Measurements from ENCODE around the gene MOB2.

The MOB2 gene

DNA sequence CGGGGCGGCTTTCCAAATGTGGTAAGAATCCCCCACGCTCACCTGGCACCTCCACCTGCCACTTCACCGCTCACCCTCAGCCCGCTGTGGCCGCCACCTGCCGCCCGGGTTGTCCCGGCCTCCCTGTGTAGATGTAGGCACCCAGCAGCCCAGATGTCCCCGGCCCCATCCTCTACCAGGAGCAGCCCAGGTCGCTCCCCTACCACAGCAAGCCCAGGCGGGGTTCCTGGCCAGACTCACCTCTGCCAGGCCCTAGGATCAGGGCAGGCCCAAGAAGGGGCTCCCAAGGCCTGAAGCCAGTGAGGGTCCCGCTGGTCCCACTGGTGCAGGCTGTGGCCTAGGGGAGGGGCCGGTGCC, 27.4 kb downstream of the MOB2 start:
- in situ Hi-C loops (cut with MboI; ENCODE audit: low sequenced_read_pairs): no loop called here

DNA sequence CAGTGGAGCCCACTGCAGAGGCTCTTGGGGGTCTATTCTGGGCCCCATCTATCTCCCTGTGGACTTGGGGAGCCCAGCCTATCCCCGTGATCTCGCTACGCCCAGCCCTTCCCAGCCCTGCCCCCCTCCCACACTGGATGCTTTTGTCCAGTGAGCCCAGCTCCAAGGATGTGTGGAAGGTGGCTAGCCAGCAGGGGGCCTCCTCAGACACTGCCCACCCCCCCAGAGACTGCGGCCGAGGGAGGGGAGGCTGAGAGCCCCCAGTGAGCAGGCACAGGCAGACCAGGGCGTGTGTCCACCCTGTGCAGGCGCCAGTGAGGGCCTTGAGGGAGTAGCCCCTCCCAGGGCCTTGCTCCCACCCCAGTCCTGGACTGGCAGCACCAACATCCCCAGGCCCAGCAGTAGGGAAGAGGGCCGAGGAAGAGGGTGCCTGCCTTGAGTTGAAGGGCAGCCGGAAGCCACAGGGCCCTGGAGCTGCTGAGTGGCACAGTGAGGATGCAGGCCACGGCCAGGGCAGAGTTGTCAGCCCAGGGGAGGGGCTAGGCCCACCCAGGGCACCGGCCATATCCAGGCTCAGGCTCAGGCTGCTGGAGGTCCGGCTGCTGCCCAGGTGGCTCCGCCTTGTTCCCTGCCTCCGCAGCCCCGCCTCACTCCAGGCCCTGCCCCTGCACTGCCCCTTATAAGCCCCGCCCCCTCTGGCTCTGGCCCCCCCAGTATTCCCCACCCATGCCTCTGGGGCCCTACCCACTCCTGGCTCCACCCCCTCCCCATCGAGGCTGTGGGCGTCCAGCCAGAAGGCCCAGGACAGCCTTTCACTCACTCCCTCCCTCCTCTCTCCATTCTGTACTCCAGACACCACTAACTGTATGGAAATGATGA, 28.0 kb downstream of the MOB2 start:
- in situ Hi-C loops (cut with MboI; ENCODE audit: low sequenced_read_pairs): no loop called here

DNA sequence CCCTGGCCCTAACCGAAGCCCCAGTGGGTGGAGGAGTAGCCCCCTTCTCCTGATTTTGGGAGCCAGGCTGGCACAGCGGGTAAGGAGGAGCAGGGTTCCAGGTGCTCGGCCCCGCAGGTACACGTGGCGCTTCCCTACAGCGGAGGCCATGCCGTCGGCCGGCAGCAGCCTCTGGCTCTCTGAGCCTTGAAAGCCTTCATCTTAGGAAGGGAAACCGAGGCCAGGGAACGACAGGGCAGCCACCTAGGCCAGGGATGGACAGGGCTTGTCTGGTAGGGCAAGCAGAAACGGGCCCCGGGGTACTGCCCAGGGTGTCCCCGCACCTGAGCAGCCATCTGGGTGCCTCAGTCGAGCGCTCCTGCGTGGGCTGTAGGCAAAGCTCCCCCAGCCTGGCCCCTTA, 28.7 kb downstream of the MOB2 start:
- in situ Hi-C loops (cut with MboI; ENCODE audit: low sequenced_read_pairs): no loop called here

- in situ Hi-C loops (cut with MboI; ENCODE audit: low sequenced_read_pairs): no loop called here
Measured at GRCh38 chr11:1457326-1457680, 29.3 kb downstream of the MOB2 start.

DNA sequence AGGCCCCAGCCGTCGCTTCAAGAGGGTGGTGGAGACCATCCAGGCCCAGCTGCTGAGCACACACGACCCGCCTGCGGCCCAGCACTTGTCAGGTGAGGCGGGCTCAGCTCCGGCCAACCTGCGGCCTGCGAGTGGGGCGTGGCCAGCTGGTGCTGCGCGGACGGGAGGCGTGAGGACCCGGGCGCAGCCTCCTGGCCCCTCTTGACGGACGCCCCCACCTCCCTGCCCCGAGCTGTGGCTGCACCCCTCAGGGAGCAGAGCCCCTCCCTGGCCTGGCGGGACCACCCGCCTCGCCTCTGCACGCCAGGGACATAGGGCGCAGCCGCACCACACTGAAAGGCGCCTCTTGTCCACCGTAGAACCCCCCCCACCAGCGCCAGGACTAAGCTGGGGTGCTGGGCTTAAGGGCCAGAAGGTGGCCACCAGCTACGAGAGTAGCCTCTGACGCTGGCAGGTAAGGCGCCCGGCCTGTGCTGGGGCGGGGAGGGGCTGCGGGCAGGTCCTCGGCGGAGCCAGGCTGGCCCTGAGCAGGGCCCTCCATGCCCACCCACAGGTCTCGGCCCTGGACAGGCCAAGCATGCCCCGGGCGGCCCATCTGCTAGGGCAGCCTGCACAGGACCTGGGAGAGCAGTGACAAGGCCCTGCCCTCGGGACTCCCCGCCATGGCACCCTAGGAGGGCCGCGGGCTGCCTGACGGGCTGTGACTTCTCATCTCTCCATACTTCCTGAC, 29.8 kb downstream of the MOB2 start:
- in situ Hi-C loops (cut with MboI; ENCODE audit: low sequenced_read_pairs): no loop called here

GRCh38 chr11:1456176-1456575, 30.4 kb downstream of the MOB2 start:
- in situ Hi-C loops (cut with MboI; ENCODE audit: low sequenced_read_pairs): no loop called here

DNA sequence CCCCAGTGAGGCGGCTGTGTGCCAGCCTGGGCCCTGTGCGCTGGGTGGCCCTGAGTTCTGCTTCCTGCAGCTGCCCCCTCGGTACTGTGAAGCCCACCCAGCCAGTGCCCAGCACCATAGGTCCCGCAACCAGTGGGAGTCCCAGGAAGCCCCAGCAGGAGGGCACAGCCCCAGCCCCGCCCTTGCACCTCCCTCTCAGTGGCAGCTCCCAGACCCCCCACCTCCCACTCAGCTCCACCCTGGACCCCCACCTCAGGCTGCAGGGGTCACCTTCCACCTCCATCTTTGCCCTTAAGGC, 30.9 kb downstream of the MOB2 start:
- in situ Hi-C loops (cut with MboI; ENCODE audit: low sequenced_read_pairs): no loop called here

DNA sequence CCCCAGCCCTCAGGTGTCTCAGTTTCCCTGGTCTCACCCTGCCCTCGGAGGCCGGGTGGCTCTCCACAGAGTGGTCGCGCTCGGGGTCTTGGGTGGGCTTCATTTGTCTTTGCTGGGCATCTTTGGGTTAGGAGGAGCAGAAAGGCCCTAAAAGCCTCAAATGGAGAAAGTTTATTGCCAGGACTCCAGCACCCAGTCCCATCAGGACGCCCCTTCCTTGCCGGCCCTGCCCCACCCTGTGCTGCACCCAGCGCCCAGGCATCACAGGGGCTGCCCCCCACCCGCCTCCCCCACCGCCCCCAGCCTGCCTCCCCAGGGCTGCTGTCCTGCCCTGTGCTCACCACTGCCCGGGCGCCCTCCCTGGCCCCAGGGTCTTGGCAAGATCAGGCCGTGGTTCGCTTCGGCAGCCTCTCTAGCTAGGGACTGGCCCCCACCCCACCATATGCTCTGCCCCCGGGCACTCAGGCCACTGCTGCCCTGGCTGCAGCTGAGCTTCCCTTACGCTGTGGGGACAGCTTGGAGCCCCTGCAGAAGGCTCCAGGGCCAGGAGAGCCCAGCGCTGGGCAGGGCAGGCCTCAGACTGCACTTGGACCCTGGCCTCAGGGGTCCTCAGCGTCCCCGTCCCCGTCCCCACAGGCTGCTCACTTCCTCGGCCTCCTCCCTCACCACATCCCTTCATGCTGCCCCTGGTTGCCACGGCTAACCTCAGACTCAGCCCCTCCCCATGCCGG, 31.4 kb downstream of the MOB2 start:
- in situ Hi-C loops (cut with MboI; ENCODE audit: low sequenced_read_pairs): no loop called here

GRCh38 chr11:1454576-1454975, 32.0 kb downstream of the MOB2 start:
- in situ Hi-C loops (cut with MboI; ENCODE audit: low sequenced_read_pairs): no loop called here

DNA sequence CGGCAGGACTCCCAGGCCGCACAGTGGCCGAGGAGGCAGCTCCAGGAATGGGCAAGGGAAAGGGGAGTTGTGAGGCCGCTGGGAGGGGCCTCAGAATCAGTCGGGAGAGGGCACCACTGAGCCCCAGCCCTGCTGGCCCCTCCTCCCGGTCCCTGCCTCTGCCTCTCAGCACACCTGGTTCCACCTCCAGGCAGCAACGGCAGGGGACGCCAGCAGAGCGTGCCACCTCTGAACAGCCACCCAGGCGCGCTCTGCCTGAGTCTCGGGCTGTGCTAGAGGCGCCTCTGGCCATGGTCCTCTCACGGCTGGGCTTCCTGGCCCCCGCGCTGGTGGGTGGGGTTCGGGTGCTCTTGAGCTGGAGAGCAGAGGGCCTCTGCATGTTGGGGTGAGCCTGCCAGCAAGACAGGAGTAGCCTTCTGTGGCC, 33.0 kb downstream of the MOB2 start:
- in situ Hi-C loops (cut with MboI; ENCODE audit: low sequenced_read_pairs): no loop called here

DNA sequence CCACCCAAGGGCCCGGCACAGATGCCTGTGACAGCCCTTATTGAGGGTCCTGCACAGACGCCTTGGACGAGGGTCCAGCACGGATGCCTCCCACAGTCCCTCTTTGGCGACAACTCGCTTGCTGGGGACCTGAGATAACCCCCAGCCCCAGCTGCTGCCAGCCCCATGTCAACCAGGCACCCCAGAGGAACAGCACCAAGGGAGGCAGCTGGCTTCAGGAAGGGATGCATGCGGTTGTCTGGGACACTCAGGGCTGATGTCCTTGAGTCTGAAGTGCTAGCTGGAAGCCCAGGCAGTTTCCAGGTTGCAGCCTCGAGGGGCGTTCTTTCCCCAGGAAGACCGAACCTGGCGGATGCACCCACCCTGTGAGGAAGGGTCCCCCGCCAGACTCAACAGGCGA, 33.8 kb downstream of the MOB2 start:
- in situ Hi-C loops (cut with MboI; ENCODE audit: low sequenced_read_pairs): no loop called here

DNA sequence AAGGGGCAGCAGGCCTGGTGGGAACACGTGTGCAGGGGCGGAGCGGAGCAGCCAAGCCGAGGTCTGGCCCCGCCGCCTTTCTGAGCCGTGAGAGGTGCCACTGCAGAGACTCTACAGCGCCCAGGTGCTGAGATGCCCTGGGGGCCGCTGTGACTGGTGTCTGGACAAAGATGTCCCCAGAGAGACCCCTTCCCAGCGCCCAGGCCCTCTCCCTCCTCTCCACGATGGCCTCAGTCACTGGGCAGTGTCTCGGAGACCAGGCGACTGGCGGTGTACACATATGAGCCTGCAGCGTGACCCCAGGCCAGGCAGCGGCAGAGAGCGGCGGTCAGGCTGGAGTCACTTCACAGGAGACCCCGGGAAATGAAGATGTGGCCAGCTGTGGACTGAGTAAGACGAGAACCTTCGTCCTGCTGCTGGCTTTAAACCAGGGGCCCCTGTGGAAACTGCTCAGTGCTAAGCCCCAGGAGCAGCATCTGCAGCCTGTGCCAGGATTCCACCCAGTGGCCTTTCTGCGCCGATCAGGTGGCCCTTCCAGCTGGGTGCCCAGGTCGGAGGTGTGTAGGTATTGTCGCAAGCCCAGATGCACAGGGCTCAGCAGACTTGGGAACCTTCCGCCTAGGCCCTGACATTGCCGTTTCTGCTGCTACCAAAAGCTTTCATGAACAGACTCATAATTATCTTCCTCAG, 34.7 kb downstream of the MOB2 start:
- in situ Hi-C loops (cut with MboI; ENCODE audit: low sequenced_read_pairs): no loop called here

GRCh38 chr11:1450949-1451710, 35.4 kb downstream of the MOB2 start:
- in situ Hi-C loops (cut with MboI; ENCODE audit: low sequenced_read_pairs): no loop called here

- in situ Hi-C loops (cut with MboI; ENCODE audit: low sequenced_read_pairs): no loop called here
Measured at GRCh38 chr11:1450344-1450875, 36.2 kb downstream of the MOB2 start.

DNA sequence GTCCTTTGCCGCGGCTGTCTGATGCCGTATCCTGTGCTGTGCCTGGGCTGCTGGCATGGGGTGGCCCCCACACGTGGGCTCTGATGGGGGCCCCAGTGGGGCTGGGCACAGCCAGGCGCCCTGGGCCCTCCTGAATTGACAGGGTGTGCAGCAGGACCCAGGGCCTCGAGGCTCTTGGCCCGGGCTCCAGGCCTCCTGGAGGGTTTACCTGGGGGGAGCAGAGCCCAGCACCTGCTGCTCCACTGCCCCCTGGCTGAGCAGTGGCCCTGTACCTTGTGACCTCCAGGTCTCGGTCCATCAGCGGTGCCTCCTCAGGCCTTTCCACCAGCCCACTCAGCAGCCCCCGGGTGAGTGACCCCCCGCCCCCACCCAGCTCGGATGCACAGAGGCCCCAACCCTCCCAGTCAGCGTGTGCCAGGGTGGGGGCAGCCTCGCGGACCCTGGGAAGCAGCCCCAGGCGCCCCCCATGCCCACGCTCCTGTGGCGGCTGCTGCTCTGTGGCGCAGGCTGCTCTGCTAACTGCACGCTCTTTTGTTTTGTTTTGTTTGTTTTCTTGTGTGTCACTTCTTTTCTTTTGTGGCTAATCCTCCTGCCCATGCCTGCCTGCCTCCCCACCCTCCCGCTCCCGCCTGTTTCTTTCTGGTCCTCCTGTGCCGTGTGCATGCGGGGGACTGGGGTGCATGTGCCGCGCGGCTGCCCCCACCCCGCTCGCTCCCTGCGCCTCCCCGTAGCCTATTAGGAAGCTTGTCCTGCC, 36.9 kb downstream of the MOB2 start:
- in situ Hi-C loops (cut with MboI; ENCODE audit: low sequenced_read_pairs): no loop called here

- in situ Hi-C loops (cut with MboI; ENCODE audit: low sequenced_read_pairs): no loop called here
Measured at GRCh38 chr11:1448882-1449281, 37.7 kb downstream of the MOB2 start.

DNA sequence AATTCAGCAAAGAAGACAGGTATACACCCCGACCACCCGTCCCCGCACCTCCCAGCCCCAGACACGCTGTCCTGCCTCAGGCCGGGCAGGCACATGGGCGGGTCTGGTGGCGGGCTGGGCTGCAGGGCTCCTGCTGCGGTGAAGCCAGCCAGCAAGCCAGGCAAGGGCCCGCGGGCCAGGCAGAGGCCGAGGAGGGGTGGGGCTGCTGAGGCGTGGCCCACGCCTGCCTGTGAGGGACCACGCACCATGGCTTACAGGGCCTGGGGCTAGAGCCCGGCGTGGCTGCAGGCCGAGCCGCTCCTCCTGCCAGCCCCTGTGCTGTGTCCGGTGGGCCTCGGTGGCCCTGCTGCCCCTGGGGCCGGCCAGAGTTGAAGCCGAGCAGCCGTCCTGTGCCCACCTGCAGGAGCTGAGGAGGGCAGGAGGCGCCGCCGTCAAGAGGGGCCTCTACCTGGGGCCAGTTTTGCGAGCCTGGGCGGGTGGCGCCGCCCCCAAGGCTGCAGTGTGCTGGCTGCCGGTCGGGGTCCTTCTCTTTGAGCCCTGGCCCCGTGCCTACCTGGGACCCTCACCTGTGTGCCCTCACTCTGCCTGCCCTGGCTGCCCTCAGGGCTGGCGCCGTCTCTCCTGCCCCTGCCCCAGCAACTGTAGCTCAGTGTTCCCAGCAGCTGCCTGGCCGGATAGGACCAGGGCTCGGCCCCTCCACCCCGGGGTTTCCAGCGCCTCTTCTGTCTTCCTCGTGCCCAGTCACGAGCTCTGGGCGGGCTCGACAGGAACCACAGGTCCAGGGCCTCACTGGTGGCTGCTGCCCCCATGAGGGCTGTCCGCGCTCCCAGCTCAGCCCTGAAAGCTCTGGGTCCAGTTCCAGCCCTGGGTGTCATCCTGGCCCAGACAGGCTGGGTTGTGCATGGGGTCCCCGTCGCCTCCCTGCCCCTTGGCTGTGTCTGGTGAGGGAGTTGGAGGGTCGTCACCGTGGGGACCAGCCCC, 38.4 kb downstream of the MOB2 start:
- in situ Hi-C loops (cut with MboI; ENCODE audit: low sequenced_read_pairs): no loop called here

GRCh38 chr11:1446623-1447022, 40.0 kb downstream of the MOB2 start:
- in situ Hi-C loops (cut with MboI; ENCODE audit: low sequenced_read_pairs): no loop called here
